ENCODE results near the gene H2AZ1.

DNA sequence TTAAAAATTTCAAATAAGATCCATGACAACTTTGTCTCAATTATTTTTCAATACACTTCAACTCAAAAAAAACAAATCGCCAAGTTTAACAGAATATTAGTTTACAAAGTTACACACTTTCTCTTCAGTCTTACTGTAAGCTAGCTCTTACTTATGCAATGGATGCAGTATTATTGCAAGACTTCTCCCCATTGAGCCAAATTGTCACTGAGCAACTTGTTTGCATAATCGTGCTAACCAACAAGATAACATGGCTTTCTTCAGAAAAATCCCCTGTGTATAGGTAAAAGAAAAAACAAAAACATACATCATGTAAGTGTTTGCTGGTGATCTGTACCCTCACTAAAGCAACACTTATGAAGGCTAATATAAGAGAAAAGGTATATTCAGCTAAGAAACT lies 22.5 kb downstream of the H2AZ1 start:
- TF ChIP-seq GATA2 (IDR thresholded peaks at IDR 0.05; ENCODE audit: low read depth, low read length) (no peak), GATA3 (IDR thresholded peaks at IDR 0.05; ENCODE audit: low read depth, low read length) (no peak)

All from SH-SY5Y (cell line).